22Rv1 (cell line): ENCODE measurements around the gene ACAP2.

Experiments used
- H3K27ac ChIP-seq: fragments of 450-650 bp; 2 replicates; pipeline ENCODE4 v1.5.1; 2017
- ZFX ChIP-seq: fragments of 450-650 bp; IDR thresholded peaks from 2 replicates; pipeline ENCODE4 v1.6.1; 2017; ENCODE audit warnings: antibody characterized with exemption, borderline replicate concordance
- TF ChIP-seq, protein P1 (sequence below): fragments of 450-650 bp; IDR thresholded peaks from 2 replicates; pipeline ENCODE4 v1.5.1; 2017; ENCODE audit warnings: mild to moderate bottlenecking

Gene ACAP2

DNA sequence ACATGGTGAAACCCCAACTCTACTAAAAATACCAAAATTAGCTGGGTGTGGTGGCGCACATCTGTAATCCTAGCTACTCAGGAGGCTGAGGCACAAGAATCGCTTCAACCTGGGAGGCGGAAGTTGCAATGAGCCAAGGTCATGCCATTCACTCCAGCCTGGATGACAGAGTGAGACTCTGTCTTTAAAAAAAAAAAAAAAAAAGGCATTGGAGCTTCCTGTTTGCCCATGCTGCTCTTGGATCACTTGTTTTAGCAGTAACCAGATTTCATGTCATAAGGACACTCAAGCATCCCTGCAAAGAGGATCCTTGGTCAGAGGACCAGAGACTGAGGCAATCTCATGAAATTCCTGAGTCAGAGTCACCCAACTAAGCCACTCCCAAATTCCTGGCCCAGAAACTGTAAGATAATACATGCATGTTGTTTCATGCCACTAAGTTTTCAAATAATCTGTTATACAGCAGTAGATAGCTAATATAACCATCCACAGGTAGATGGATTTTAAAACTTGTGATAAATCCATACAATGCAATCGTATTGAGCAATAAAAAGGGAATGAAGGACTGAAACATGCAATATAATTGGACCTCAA, 89.8 kb downstream of the ACAP2 start:
- H3K27ac ChIP-seq, result no peak overlapping the region
- TF ChIP-seq, protein P1, sequence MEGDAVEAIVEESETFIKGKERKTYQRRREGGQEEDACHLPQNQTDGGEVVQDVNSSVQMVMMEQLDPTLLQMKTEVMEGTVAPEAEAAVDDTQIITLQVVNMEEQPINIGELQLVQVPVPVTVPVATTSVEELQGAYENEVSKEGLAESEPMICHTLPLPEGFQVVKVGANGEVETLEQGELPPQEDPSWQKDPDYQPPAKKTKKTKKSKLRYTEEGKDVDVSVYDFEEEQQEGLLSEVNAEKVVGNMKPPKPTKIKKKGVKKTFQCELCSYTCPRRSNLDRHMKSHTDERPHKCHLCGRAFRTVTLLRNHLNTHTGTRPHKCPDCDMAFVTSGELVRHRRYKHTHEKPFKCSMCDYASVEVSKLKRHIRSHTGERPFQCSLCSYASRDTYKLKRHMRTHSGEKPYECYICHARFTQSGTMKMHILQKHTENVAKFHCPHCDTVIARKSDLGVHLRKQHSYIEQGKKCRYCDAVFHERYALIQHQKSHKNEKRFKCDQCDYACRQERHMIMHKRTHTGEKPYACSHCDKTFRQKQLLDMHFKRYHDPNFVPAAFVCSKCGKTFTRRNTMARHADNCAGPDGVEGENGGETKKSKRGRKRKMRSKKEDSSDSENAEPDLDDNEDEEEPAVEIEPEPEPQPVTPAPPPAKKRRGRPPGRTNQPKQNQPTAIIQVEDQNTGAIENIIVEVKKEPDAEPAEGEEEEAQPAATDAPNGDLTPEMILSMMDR, result no peak
- no peak for TF ChIP-seq ZFX

DNA sequence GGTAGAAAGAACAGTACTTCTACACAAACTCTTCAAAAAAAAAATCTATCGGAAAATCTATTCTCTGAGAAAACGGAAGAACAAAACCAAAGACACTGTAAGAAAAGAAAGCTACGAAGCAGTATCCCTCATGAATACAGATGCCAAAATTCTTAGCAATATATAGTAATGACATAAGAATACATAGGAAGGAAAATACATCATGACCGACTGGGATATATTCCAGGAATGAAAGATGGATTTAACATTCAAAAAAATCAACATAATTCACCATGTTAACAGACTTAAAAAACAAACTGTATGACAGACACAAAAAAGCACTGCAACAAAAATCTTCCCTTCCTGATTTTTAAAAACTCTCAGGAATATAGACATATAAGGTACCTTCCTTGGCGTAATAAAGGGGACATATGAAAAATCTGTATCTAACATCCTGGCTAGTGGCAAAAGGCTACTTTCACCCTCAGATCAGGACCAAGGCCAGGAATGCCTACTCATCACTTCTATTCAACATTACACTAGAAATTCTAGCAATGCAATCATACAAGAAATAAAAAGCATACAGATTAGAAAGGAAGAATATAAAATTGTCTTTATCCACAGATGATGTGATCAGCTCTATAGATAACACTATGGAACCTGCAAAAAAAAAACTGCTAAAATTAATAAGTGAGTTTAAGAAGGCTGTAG, 94.2 kb downstream of the ACAP2 start:
- TF ChIP-seq, protein P1, result no peak
- no peak for TF ChIP-seq ZFX
- no peak overlapping the region for H3K27ac ChIP-seq

- no peak overlapping the region for H3K27ac ChIP-seq
- TF ChIP-seq, protein P1, result no peak
These were observed 105.1 kb downstream of the ACAP2 start for GRCh38 chr3:195337747-195338146.

- TF ChIP-seq ZFX, result no peak
- no peak overlapping the region for H3K27ac ChIP-seq
These were observed 107.9 kb downstream of the ACAP2 start for GRCh38 chr3:195334967-195335366.

DNA sequence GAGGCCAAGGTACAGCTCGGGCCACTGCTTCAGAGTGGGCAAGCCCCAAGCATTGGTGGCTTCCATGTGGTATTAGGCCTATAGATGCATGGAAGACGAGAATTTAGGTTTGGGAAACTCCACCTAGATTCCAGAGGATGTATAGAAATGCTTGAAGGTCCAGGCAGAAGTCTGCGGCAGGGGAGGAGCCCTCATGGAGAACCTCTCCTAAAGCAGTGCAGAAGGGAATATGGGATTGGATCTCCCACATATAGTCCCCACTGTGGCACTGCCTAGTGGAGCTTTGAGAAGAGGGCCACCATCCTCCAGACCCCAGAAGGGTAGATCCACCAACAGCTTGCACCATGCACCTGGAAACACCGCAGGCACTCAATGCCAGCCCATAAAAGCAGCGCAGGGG, 123.8 kb downstream of the ACAP2 start:
- TF ChIP-seq, protein P1, result no peak
- no peak for TF ChIP-seq ZFX
- H3K27ac ChIP-seq, result no peak overlapping the region

DNA sequence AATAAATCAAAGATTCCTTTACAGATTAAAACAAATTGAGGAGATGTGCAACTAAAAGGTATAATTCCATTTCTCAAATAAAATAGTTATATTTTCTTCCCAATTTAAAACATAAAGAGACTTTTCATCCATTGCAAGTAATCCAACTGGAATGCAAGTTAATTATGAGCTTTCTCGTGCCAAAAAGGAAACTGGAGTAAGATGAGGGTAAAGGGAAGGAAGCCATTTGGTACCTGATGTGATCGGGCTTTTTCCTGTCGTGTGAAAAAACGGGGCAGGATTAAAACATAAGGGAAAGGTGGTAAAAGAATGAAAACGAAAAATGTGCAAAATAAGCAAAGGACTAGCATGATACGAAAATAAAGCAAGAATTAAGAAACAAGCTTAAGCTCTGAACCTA, 130.1 kb downstream of the ACAP2 start:
- H3K27ac ChIP-seq, result no peak overlapping the region
- TF ChIP-seq, protein P1, result no peak
- TF ChIP-seq ZFX, result no peak

- no peak for TF ChIP-seq ZFX
- TF ChIP-seq, protein P1, result no peak
- no peak overlapping the region for H3K27ac ChIP-seq
These were observed 135.1 kb downstream of the ACAP2 start for GRCh38 chr3:195307711-195308110.
